Non-pigmented ciliary epithelial cell (primary cell): Measurements from ENCODE around the gene PIP4K2C.
"Not testable (repeated sequence)": the region's sequence is repeated elsewhere in the genome, so short reads cannot be mapped to it uniquely, and the experiment has no call there.

ENCODE experiments used
- DNase-seq: peaks from one replicate; pipeline ENCODE4 v3.0.0-alpha.2; 2010; ENCODE audit warnings: low read depth

Gene PIP4K2C

GRCh38 chr12:57585156-57585555 is 5.8 kb upstream of the PIP4K2C start:
- no peak for DNase-seq

GRCh38 chr12:57586128-57586527 is 4.9 kb upstream of the PIP4K2C start:
- DNase-seq, result no peak

- DNase-seq, result no peak
Measured at GRCh38 chr12:57586832-57587429, 4.1 kb upstream of the PIP4K2C start.

GRCh38 chr12:57588951-57589610 is 1.9 kb upstream of the PIP4K2C start:
- DNase-seq, result not testable (repeated sequence)

GRCh38 chr12:57590479-57590863 is 521 bp upstream of the PIP4K2C start:
- no peak for DNase-seq

- no peak for DNase-seq
Measured at GRCh38 chr12:57591782-57592325, 862 bp downstream of the PIP4K2C start.

GRCh38 chr12:57592551-57593165 is 1.7 kb downstream of the PIP4K2C start:
- no peak for DNase-seq

GRCh38 chr12:57593187-57593586 is 2.2 kb downstream of the PIP4K2C start:
- no peak for DNase-seq

GRCh38 chr12:57600395-57600794 is 9.4 kb downstream of the PIP4K2C start:
- DNase-seq, result no peak

GRCh38 chr12:57602544-57602943 is 11.6 kb downstream of the PIP4K2C start:
- DNase-seq, result no peak

GRCh38 chr12:57603324-57603723 is 12.3 kb downstream of the PIP4K2C start:
- no peak for DNase-seq

- DNase-seq, result no peak
Measured at GRCh38 chr12:57603815-57604453, 12.9 kb downstream of the PIP4K2C start.

GRCh38 chr12:57604454-57604991 is 13.5 kb downstream of the PIP4K2C start, which contains the start of gene DTX3:
TSS of gene DTX3 (plus strand) at chr12:57604824. CDS start at chr12:57606518, 1,694 bp downstream.
- DNase-seq, result no peak

GRCh38 chr12:57604992-57605810 is 14.2 kb downstream of the PIP4K2C start:
- no peak for DNase-seq

- no peak for DNase-seq
Measured at GRCh38 chr12:57605811-57606311, 14.9 kb downstream of the PIP4K2C start.

- DNase-seq, result no peak
Measured at GRCh38 chr12:57606399-57606798, 15.4 kb downstream of the PIP4K2C start.

GRCh38 chr12:57606821-57607220 is 15.8 kb downstream of the PIP4K2C start:
- no peak for DNase-seq

GRCh38 chr12:57607958-57608663 is 17.1 kb downstream of the PIP4K2C start:
- DNase-seq, result no peak

GRCh38 chr12:57609101-57609780 is 18.2 kb downstream of the PIP4K2C start:
- DNase-seq, result no peak
